ENCODE data around the gene FRK. TPM values are rescaled to one million over a fixed set of nuclear protein-coding genes. Genes with fewer than 3 reads are reported as not detected.

The FRK gene
- total RNA-seq, 6 experiments from 2014 or later: 0.02 to 0.03 (median 0.02) TPM; not detected in 1

DNA sequence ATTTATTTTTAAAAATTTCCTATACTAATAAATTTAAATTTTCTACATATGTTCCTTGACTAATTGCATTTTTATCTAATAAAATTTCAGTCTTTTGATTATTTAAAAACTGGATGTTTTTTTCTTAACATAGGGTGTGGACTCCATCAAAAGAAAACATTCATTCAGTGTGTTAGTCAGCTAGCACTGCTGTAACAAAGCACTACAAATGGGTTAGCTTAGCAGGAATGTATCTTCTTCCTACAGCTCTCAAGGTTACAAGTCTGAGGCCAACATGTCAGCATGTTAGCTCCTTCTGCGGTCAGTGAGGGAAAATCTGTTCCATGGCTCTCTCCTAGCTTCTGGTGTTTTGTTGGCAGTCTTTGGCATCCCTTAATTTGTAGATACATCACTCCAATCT lies 32.5 kb downstream of the FRK start:
- H3K36me3 Mint-ChIP-seq (ENCODE audit: low read depth): no peaks in the 10 kb centered on the region
- H3K27me3 Mint-ChIP-seq (ENCODE audit: insufficient read depth): no peaks in the 10 kb centered on the region
- TF ChIP-seq, protein P1, sequence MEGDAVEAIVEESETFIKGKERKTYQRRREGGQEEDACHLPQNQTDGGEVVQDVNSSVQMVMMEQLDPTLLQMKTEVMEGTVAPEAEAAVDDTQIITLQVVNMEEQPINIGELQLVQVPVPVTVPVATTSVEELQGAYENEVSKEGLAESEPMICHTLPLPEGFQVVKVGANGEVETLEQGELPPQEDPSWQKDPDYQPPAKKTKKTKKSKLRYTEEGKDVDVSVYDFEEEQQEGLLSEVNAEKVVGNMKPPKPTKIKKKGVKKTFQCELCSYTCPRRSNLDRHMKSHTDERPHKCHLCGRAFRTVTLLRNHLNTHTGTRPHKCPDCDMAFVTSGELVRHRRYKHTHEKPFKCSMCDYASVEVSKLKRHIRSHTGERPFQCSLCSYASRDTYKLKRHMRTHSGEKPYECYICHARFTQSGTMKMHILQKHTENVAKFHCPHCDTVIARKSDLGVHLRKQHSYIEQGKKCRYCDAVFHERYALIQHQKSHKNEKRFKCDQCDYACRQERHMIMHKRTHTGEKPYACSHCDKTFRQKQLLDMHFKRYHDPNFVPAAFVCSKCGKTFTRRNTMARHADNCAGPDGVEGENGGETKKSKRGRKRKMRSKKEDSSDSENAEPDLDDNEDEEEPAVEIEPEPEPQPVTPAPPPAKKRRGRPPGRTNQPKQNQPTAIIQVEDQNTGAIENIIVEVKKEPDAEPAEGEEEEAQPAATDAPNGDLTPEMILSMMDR (IDR thresholded peaks at IDR 0.05): no peak
- no peak for DNase-seq
- no peak overlapping the region for H3K27ac Mint-ChIP-seq
- H3K4me3 Mint-ChIP-seq: no peak overlapping the region
- H3K4me1 Mint-ChIP-seq (ENCODE audit: low read depth): no peaks in the 10 kb centered on the region
- H3K9me3 Mint-ChIP-seq: no peaks in the 10 kb centered on the region

DNA sequence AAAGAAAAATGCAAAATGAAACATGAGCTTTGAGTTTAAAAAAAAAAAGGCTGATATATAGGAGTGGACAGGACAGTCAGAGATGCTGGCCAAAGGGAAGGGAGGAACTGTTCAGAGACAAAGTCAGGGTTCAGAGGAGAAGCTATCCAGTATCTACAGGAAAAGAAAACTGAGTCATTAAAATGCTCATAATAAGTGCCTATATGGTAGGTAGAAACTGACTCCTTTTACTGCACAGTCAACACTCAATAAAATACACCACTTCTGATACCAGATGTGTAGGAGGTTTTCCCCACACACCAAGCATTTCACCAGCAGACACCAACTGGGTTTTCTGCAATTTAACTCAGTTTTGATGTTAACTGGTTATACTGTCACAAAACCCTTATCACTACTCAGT lies 32.9 kb downstream of the FRK start:
- Mint-ChIP-seq H3K9me3 (no peaks in the 10 kb centered on the region), H3K27ac (no peak overlapping the region), H3K36me3 (ENCODE audit: low read depth) (no peaks in the 10 kb centered on the region), H3K4me3 (no peak overlapping the region), H3K4me1 (ENCODE audit: low read depth) (peaks cover 4% of the 10 kb centered on the region), H3K27me3 (ENCODE audit: insufficient read depth) (no peaks in the 10 kb centered on the region)
- TF ChIP-seq, protein P1 (IDR thresholded peaks at IDR 0.05): no peak
- DNase-seq: no peak

DNA sequence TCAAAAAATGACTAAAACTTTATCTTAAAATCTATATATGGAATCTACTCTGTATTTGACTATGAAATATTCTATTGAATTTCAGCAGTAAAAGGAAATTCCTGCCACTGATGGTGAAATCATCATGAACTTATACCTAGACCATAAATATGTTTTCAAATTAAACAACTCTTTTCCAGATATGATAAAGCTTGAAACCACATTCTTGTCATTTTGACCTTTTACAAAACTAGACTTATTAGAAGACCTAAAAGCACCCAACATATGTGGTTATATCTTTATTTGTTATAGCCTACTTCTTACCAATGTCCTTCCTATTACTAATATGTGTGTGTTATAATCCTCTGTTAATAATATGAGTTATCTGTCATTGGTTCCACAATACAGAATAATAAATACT lies 35.3 kb downstream of the FRK start:
- Mint-ChIP-seq H3K36me3 (ENCODE audit: low read depth) (no peaks in the 10 kb centered on the region), H3K27ac (no peak overlapping the region), H3K27me3 (ENCODE audit: insufficient read depth) (no peaks in the 10 kb centered on the region; the same call in 1 of the 2 replicates), H3K9me3 (no peaks in the 10 kb centered on the region), H3K4me3 (no peak overlapping the region), H3K4me1 (ENCODE audit: low read depth) (peaks cover 10% of the 10 kb centered on the region)
- no peak for DNase-seq
- TF ChIP-seq, protein P1 (IDR thresholded peaks at IDR 0.05): no peak

DNA sequence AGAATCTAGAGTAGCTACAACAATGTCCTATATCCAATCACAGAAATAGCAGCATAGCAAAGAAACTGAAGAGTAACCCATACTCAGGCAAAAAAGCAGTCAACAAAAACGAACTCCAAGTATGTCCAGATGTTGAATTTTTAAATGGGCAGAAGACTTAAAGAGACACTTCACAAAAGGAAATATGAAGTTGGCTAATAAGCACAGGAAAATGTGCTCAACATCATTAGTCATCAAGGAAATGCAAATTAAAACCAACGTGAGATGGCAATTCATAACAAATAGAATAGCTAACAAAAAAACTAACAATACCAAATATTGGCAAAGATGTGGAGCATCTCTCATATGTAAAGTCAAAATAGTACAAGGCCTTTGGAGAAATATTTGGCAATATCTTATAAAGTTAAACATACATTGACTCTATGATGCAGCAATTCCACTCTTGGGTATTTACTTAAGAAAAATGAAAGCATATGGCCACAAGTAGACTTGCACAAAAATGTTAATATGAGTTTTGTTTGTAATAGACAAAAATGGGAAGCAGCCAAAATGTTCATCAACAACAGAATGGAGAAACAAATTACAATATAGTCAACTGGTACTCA lies 37.7 kb downstream of the FRK start:
- Mint-ChIP-seq H3K4me1 (ENCODE audit: low read depth) (peaks cover 16% of the 10 kb centered on the region), H3K4me3 (no peak overlapping the region), H3K27ac (no peak overlapping the region), H3K9me3 (no peaks in the 10 kb centered on the region), H3K27me3 (ENCODE audit: insufficient read depth) (no peaks in the 10 kb centered on the region; the same call in 1 of the 2 replicates), H3K36me3 (ENCODE audit: low read depth) (no peaks in the 10 kb centered on the region)
- TF ChIP-seq, protein P1 (IDR thresholded peaks at IDR 0.05): no peak
- DNase-seq: no peak

DNA sequence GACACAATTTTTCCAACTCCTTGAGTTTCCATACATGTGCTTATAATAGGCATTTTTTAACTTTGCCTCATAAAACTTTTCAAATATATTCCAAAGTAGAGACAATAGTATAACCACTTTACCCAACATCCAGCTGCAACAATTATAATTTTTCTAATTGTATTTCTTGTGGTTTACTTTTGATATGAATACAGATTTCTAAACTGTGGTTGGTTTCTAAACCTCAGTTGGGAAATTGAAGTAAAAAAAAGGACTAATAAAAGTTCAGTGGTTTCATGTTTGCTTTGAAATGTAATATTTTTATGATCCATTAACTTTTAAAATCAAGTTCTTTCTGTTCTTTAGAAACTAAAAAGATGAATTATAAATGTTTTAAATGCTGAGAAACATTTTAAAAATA lies 40.0 kb downstream of the FRK start:
- no peak overlapping the region for H3K4me3 Mint-ChIP-seq
- no peaks in the 10 kb centered on the region for H3K36me3 Mint-ChIP-seq (ENCODE audit: low read depth)
- no peaks in the 10 kb centered on the region; the same call in 1 of the 2 replicates for H3K27me3 Mint-ChIP-seq (ENCODE audit: insufficient read depth)
- TF ChIP-seq, protein P1 (IDR thresholded peaks at IDR 0.05): no peak
- peaks cover 18% of the 10 kb centered on the region for H3K4me1 Mint-ChIP-seq (ENCODE audit: low read depth)
- no peaks in the 10 kb centered on the region for H3K9me3 Mint-ChIP-seq
- H3K27ac Mint-ChIP-seq: no peak overlapping the region
- DNase-seq: no peak

Data from HFFc6 (cell line).